HEK293 (cell line): Measurements from ENCODE around the gene IRGM.

Experiments
- CTCF ChIP-seq: fragments of 450-650 bp; formaldehyde crosslinking; IDR thresholded peaks from 2 replicates; pipeline ENCODE4 v1.5.1; 2016; ENCODE audit warnings: missing biosample characterization, missing genetic modification characterization
- EGR2 ChIP-seq: fragments of 450-650 bp; formaldehyde crosslinking; IDR thresholded peaks from 2 replicates; pipeline ENCODE4 v1.5.1; 2016; ENCODE audit warnings: low read depth, missing biosample characterization, missing genetic modification characterization
- HOXC10 ChIP-seq: sonication (generic); formaldehyde crosslinking; IDR thresholded peaks from 2 replicates; pipeline ENCODE4 v1.8.1; 2023; ENCODE audit warnings: mild to moderate bottlenecking, missing genetic modification reagents
- IKZF3 ChIP-seq: fragments of 450-650 bp; IDR thresholded peaks from 2 replicates; pipeline ENCODE4 v1.5.0; 2018; ENCODE audit warnings: missing biosample characterization, mild to moderate bottlenecking, missing genetic modification characterization, moderate library complexity
- KLF17 ChIP-seq: fragments of 450-650 bp; formaldehyde crosslinking; IDR thresholded peaks from 2 replicates; pipeline ENCODE4 v1.5.1; 2016; ENCODE audit warnings: missing biosample characterization, missing genetic modification characterization
- SP3 ChIP-seq: fragments of 450-650 bp; formaldehyde crosslinking; IDR thresholded peaks from 2 replicates; pipeline ENCODE4 v1.5.1; 2016; ENCODE audit warnings: missing biosample characterization, missing genetic modification characterization
- TRIM28 ChIP-seq: IDR thresholded peaks from 2 replicates; pipeline ENCODE4 v1.6.1; 2011; ENCODE audit warnings: low read length, control low read depth, borderline replicate concordance
- ZBTB17 ChIP-seq: fragments of 450-650 bp; formaldehyde crosslinking; IDR thresholded peaks from 2 replicates; pipeline ENCODE4 v1.5.1; 2016; ENCODE audit warnings: missing biosample characterization, missing genetic modification characterization
- ZBTB6 ChIP-seq: fragments of 450-650 bp; formaldehyde crosslinking; IDR thresholded peaks from 2 replicates; pipeline ENCODE4 v1.5.1; 2017; ENCODE audit warnings: missing biosample characterization, missing genetic modification characterization
- ZNF174 ChIP-seq: fragments of 450-650 bp; formaldehyde crosslinking; IDR thresholded peaks from 2 replicates; pipeline ENCODE4 v1.5.0; 2017; ENCODE audit warnings: missing biosample characterization, mild to moderate bottlenecking, missing genetic modification characterization
- ZNF175 ChIP-seq: fragments of 450-650 bp; formaldehyde crosslinking; IDR thresholded peaks from 2 replicates; pipeline ENCODE4 v1.5.1; 2016; ENCODE audit warnings: missing biosample characterization, missing genetic modification characterization
- ZNF2 ChIP-seq: fragments of 450-650 bp; formaldehyde crosslinking; IDR thresholded peaks from 2 replicates; pipeline ENCODE4 v1.5.1; 2016; ENCODE audit warnings: missing biosample characterization, missing genetic modification characterization
- ZNF280C ChIP-seq: fragments of 450-650 bp; formaldehyde crosslinking; IDR thresholded peaks from 2 replicates; pipeline ENCODE4 v1.5.1; 2016; ENCODE audit warnings: missing biosample characterization, missing genetic modification characterization
- ZNF335 ChIP-seq: fragments of 450-650 bp; formaldehyde crosslinking; conservative IDR thresholded peaks from 2 replicates; pipeline ENCODE4 v1.5.1; 2016; ENCODE audit warnings: missing biosample characterization, missing genetic modification characterization
- ZNF354C ChIP-seq: fragments of 450-650 bp; formaldehyde crosslinking; IDR thresholded peaks from 2 replicates; pipeline ENCODE4 v1.5.1; 2016; ENCODE audit warnings: missing biosample characterization, missing genetic modification characterization, low read depth, borderline replicate concordance
- ZNF501 ChIP-seq: fragments of 450-650 bp; formaldehyde crosslinking; IDR thresholded peaks from 2 replicates; pipeline ENCODE4 v1.5.1; 2016; ENCODE audit warnings: missing biosample characterization, missing genetic modification characterization
- ZNF518A ChIP-seq: fragments of 450-650 bp; formaldehyde crosslinking; conservative IDR thresholded peaks from 2 replicates; pipeline ENCODE4 v1.5.1; 2016; ENCODE audit warnings: low read depth, missing biosample characterization, missing genetic modification characterization
- ZNF544 ChIP-seq: fragments of 450-650 bp; formaldehyde crosslinking; IDR thresholded peaks from 2 replicates; pipeline ENCODE4 v1.5.0; 2017; ENCODE audit warnings: missing biosample characterization, missing genetic modification characterization
- ZNF560 ChIP-seq: fragments of 450-650 bp; formaldehyde crosslinking; IDR thresholded peaks from 2 replicates; pipeline ENCODE4 v1.5.1; 2017; ENCODE audit warnings: missing biosample characterization, missing genetic modification characterization, borderline replicate concordance
- ZNF561 ChIP-seq: fragments of 450-650 bp; IDR thresholded peaks from 2 replicates; pipeline ENCODE4 v1.5.1; 2018; ENCODE audit warnings: missing biosample characterization, missing genetic modification characterization, borderline replicate concordance
- ZNF580 ChIP-seq: fragments of 450-650 bp; formaldehyde crosslinking; IDR thresholded peaks from 2 replicates; pipeline ENCODE4 v1.5.1; 2016; ENCODE audit warnings: missing biosample characterization, missing genetic modification characterization
- ZNF639 ChIP-seq: fragments of 450-650 bp; formaldehyde crosslinking; IDR thresholded peaks from 2 replicates; pipeline ENCODE4 v1.5.1; 2016; ENCODE audit warnings: missing biosample characterization, missing genetic modification characterization
- ZNF654 ChIP-seq: fragments of 450-650 bp; formaldehyde crosslinking; IDR thresholded peaks from 2 replicates; pipeline ENCODE4 v1.5.1; 2016; ENCODE audit warnings: low read depth, missing biosample characterization, missing genetic modification characterization
- ZSCAN18 ChIP-seq: fragments of 450-650 bp; formaldehyde crosslinking; IDR thresholded peaks from 2 replicates; pipeline ENCODE4 v1.5.1; 2016; ENCODE audit warnings: missing biosample characterization, missing genetic modification characterization

The IRGM gene

GRCh38 chr5:150801117-150801927, 45.0 kb upstream of the IRGM start (continued):
- TF ChIP-seq ZNF518A (tag by site-specific recombination): no peak
- TF ChIP-seq SP3: peak; percentile 25; the same call in 1 of the 2 replicates
- TF ChIP-seq ZNF2: peak; percentile 33; the same call in 1 of the 2 replicates
- no peak for TF ChIP-seq ZNF639 (tag by site-specific recombination)
- TF ChIP-seq IKZF3: 0 out of 2 replicates have a peak, but pooled peaks have one; percentile 18
- TF ChIP-seq ZNF544: no peak
- peak; percentile 58 for TF ChIP-seq ZNF654 (tag by site-specific recombination)
- TF ChIP-seq ZNF175 (tag by site-specific recombination): no peak
- no peak for TF ChIP-seq ZNF560 (tag by site-specific recombination)
- no peak for TF ChIP-seq ZNF354C (tag by site-specific recombination)
- peak; percentile 67 for TF ChIP-seq ZNF335 (tag by site-specific recombination)
- TF ChIP-seq ZSCAN18 (tag by site-specific recombination): no peak
- TF ChIP-seq EGR2 (tag by site-specific recombination): 0 out of 2 replicates have a peak, but pooled peaks have one; percentile 5
- TF ChIP-seq ZBTB17 (tag by site-specific recombination): peak; percentile 44; the same call in 1 of the 2 replicates
- TF ChIP-seq ZBTB6 (tag by site-specific recombination): no peak
- no peak; the same call in 1 of the 2 replicates for TF ChIP-seq CTCF (tag by site-specific recombination)
- no peak for TF ChIP-seq HOXC10 (CRISPR knock-in tag)
- 0 out of 2 replicates have a peak, but pooled peaks have one; percentile 51 for TF ChIP-seq TRIM28
- 0 out of 2 replicates have a peak, but pooled peaks have one; percentile 28 for TF ChIP-seq ZNF501
- 0 out of 2 replicates have a peak, but pooled peaks have one; percentile 12 for TF ChIP-seq ZNF580 (tag by site-specific recombination)
- TF ChIP-seq ZNF174: no peak
- no peak for TF ChIP-seq ZNF280C (tag by site-specific recombination)
- no peak for TF ChIP-seq KLF17
- TF ChIP-seq ZNF561 (tag by site-specific recombination): 0 out of 2 replicates have a peak, but pooled peaks have one; percentile 17
